Stimulated activated effector memory CD8-positive, alpha-beta T cell treated with anti-CD3 and anti-CD28 coated beads, Interleukin-12 subunit alpha, Interleukin-12 subunit beta, amount 100 ng/mL, for 72 hours (primary cell): ENCODE measurements around the gene CIAPIN1.

Experiments used
- ATAC-seq: fragments of 150-1000 bp; cut with Tn5 transposase; 2 replicates; pipeline ENCODE4 v1.10.0; 2021
- DNase-seq, 2 donors: peaks; one replicate each; pipeline ENCODE4 v3.0.0; 2021 to 2022; ENCODE audit warnings: low spot score in 2 of 2
- H3K27ac Mint-ChIP-seq: one replicate; pipeline ENCODE4 v1.8.0; 2022; ENCODE audit warnings: mild to moderate bottlenecking, mixed read lengths
- H3K36me3 Mint-ChIP-seq: one replicate; pipeline ENCODE4 v1.8.0; 2022; ENCODE audit warnings: mild to moderate bottlenecking, mixed read lengths
- H3K4me1 Mint-ChIP-seq: one replicate; pipeline ENCODE4 v1.8.0; 2022; ENCODE audit warnings: mixed read lengths
- H3K4me3 Mint-ChIP-seq: one replicate; pipeline ENCODE4 v1.8.0; 2022; ENCODE audit warnings: mild to moderate bottlenecking, mixed read lengths
- H3K9me3 Mint-ChIP-seq: one replicate; pipeline ENCODE4 v1.8.0; 2022; ENCODE audit warnings: mixed read lengths

CIAPIN1 gene

GRCh38 chr16:57447186-57447962 is at the start of gene CIAPIN1, which contains the start of gene COQ9:
TSS of gene CIAPIN1 (minus strand) at chr16:57447385. CDS start at chr16:57440928, 6,457 bp downstream.
TSS of gene COQ9 (plus strand) at chr16:57447479. CDS start at chr16:57447506, 27 bp downstream.
- Mint-ChIP-seq H3K4me3 (peak within 1 kb of the TSS; percentile 85), H3K9me3 (no peaks in the 10 kb centered on the region), H3K27ac (peak within 1 kb of the TSS; percentile 93), H3K36me3 (peaks cover 16% of the 10 kb centered on the region), H3K4me1 (peaks cover 13% of the 10 kb centered on the region)
- ATAC-seq = peak; percentile 100
- DNase-seq = peak; percentile 80 to 90

- H3K36me3 Mint-ChIP-seq = no peaks in the 10 kb centered on the region
- H3K9me3 Mint-ChIP-seq = no peaks in the 10 kb centered on the region
- no peak overlapping the region for H3K27ac Mint-ChIP-seq
- no peaks in the 10 kb centered on the region for H3K4me1 Mint-ChIP-seq
- no peak for ATAC-seq
- DNase-seq = no peak
- H3K4me3 Mint-ChIP-seq = no peak overlapping the region
Observed at GRCh38 chr16:57493767-57494166, 46.6 kb upstream of the CIAPIN1 start.

GRCh38 chr16:57489229-57489628 is 42.0 kb upstream of the CIAPIN1 start:
- DNase-seq = no peak
- no peak overlapping the region for H3K27ac Mint-ChIP-seq
- H3K36me3 Mint-ChIP-seq = peaks cover 5% of the 10 kb centered on the region
- no peak for ATAC-seq
- no peak overlapping the region for H3K4me3 Mint-ChIP-seq
- peaks cover 23% of the 10 kb centered on the region for H3K4me1 Mint-ChIP-seq
- H3K9me3 Mint-ChIP-seq = no peaks in the 10 kb centered on the region

GRCh38 chr16:57486858-57487834 is 40.0 kb upstream of the CIAPIN1 start:
- Mint-ChIP-seq H3K36me3 (peaks cover 5% of the 10 kb centered on the region), H3K9me3 (no peaks in the 10 kb centered on the region), H3K27ac (peak overlapping the region; percentile 92), H3K4me1 (peaks cover 23% of the 10 kb centered on the region), H3K4me3 (peak overlapping the region; percentile 91)
- no peak for ATAC-seq
- no peak for DNase-seq

GRCh38 chr16:57485916-57486857 is 39.0 kb upstream of the CIAPIN1 start, which contains the start of gene DOK4:
TSS of gene DOK4 (minus strand) at chr16:57486493. CDS start at chr16:57479507, 6,986 bp downstream.
- DNase-seq (peak; percentile 72 to 81), ATAC-seq (peak; percentile 95)
- H3K4me1 Mint-ChIP-seq = peaks cover 27% of the 10 kb centered on the region
- H3K27ac Mint-ChIP-seq = peak within 1 kb of the TSS; percentile 92
- H3K36me3 Mint-ChIP-seq = peaks cover 5% of the 10 kb centered on the region
- H3K9me3 Mint-ChIP-seq = no peaks in the 10 kb centered on the region
- H3K4me3 Mint-ChIP-seq = peak within 1 kb of the TSS; percentile 91

GRCh38 chr16:57485091-57485915 is 38.1 kb upstream of the CIAPIN1 start:
- Mint-ChIP-seq H3K27ac (peak overlapping the region; percentile 92), H3K36me3 (peaks cover 5% of the 10 kb centered on the region), H3K4me3 (peak overlapping the region; percentile 91), H3K9me3 (no peaks in the 10 kb centered on the region), H3K4me1 (peaks cover 28% of the 10 kb centered on the region)
- ATAC-seq (no peak), DNase-seq (no peak)

GRCh38 chr16:57484515-57485005 is 37.4 kb upstream of the CIAPIN1 start:
- Mint-ChIP-seq H3K36me3 (peaks cover 5% of the 10 kb centered on the region), H3K4me3 (peak overlapping the region; percentile 91), H3K4me1 (peaks cover 30% of the 10 kb centered on the region), H3K27ac (peak overlapping the region; percentile 92), H3K9me3 (no peaks in the 10 kb centered on the region)
- ATAC-seq (no peak), DNase-seq (no peak)

GRCh38 chr16:57483725-57484514 is 36.7 kb upstream of the CIAPIN1 start:
- Mint-ChIP-seq H3K4me3 (no peak overlapping the region), H3K27ac (peak overlapping the region; percentile 92), H3K4me1 (peaks cover 34% of the 10 kb centered on the region), H3K9me3 (no peaks in the 10 kb centered on the region), H3K36me3 (peaks cover 5% of the 10 kb centered on the region)
- DNase-seq (no peak), ATAC-seq (no peak)

GRCh38 chr16:57482845-57483545 is 35.8 kb upstream of the CIAPIN1 start:
- H3K4me3 Mint-ChIP-seq = no peak overlapping the region
- H3K4me1 Mint-ChIP-seq = peaks cover 34% of the 10 kb centered on the region
- H3K36me3 Mint-ChIP-seq = peaks cover 5% of the 10 kb centered on the region
- no peaks in the 10 kb centered on the region for H3K9me3 Mint-ChIP-seq
- DNase-seq = no peak
- ATAC-seq = no peak
- no peak overlapping the region for H3K27ac Mint-ChIP-seq

- Mint-ChIP-seq H3K36me3 (peaks cover 5% of the 10 kb centered on the region), H3K9me3 (no peaks in the 10 kb centered on the region), H3K27ac (peak overlapping the region; percentile 79), H3K4me3 (no peak overlapping the region), H3K4me1 (peaks cover 32% of the 10 kb centered on the region)
- DNase-seq (no peak), ATAC-seq (no peak)
Observed at GRCh38 chr16:57481421-57481820, 34.2 kb upstream of the CIAPIN1 start.

GRCh38 chr16:57480754-57481230 is 33.6 kb upstream of the CIAPIN1 start:
- H3K4me3 Mint-ChIP-seq = no peak overlapping the region
- peaks cover 37% of the 10 kb centered on the region for H3K4me1 Mint-ChIP-seq
- no peaks in the 10 kb centered on the region for H3K9me3 Mint-ChIP-seq
- ATAC-seq = no peak
- no peak overlapping the region for H3K27ac Mint-ChIP-seq
- peaks cover 5% of the 10 kb centered on the region for H3K36me3 Mint-ChIP-seq
- no peak for DNase-seq

- ATAC-seq (no peak), DNase-seq (no peak)
- Mint-ChIP-seq H3K9me3 (no peaks in the 10 kb centered on the region), H3K4me3 (no peak overlapping the region), H3K4me1 (peaks cover 37% of the 10 kb centered on the region), H3K27ac (no peak overlapping the region), H3K36me3 (peaks cover 5% of the 10 kb centered on the region)
Observed at GRCh38 chr16:57479976-57480753, 33.0 kb upstream of the CIAPIN1 start.
